A673 (cell line): ENCODE data around the gene CADPS2. TPM values are rescaled to one million over a fixed set of nuclear protein-coding genes. Genes with fewer than 3 reads are reported as not detected.

Experiments used
- BruUV-seq: library from RNA; stranded (reverse); fragments of 400-500 nt; replicated peaks from 2 replicates; lab custom pipeline; 2021; lab: Mats Ljungman, UMichigan
- CTCF ChIA-PET: fragments of 300-600 bp; sonication (Branson Sonifier 250); formaldehyde crosslinking; loops from one replicate; lab custom pipeline; 2022; ENCODE audit warnings: antibody characterized with exemption; lab: Charles Lee
- POLR2A ChIA-PET: fragments of 300-600 bp; sonication (Branson Sonifier 250); formaldehyde crosslinking; loops from one replicate; lab custom pipeline; 2022; ENCODE audit warnings: antibody characterized with exemption; ENCODE audit not compliant: low non-redundant PET; lab: Charles Lee
- DNase-seq: peaks from one replicate; pipeline ENCODE4 v3.0.0-alpha.2; 2015; ENCODE audit warnings: low spot score
- H3K27ac ChIP-seq: fragments of 200-600 bp; sonication (generic); 2 replicates; pipeline ENCODE4 v1.5.1; 2016; ENCODE audit warnings: mixed run types, low read depth, mild to moderate bottlenecking, mixed read lengths, antibody characterized with exemption, low read length; ENCODE audit not compliant: poor library complexity, severe bottlenecking
- H3K27me3 ChIP-seq: fragments of 200-600 bp; sonication (generic); replicated peaks from 2 replicates; pipeline ENCODE4 v1.6.1; 2017; ENCODE audit warnings: mixed run types, low read depth, mild to moderate bottlenecking, mixed read lengths, antibody characterized with exemption, low read length; ENCODE audit not compliant: insufficient read depth, poor library complexity
- H3K36me3 ChIP-seq: fragments of 200-600 bp; sonication (generic); 2 replicates; pipeline ENCODE4 v1.6.1; 2016; ENCODE audit warnings: mixed run types, mild to moderate bottlenecking, mixed read lengths, antibody characterized with exemption, low read length; ENCODE audit not compliant: insufficient read depth, poor library complexity, severe bottlenecking
- H3K4me1 ChIP-seq: fragments of 200-600 bp; sonication (generic); 2 replicates; pipeline ENCODE4 v1.6.1; 2017; ENCODE audit warnings: mixed run types, mild to moderate bottlenecking, mixed read lengths, antibody characterized with exemption, low read length; ENCODE audit not compliant: insufficient read depth, poor library complexity, severe bottlenecking
- H3K4me3 ChIP-seq: fragments of 200-600 bp; sonication (generic); 2 replicates; pipeline ENCODE4 v1.5.1; 2016; ENCODE audit warnings: low read depth, mixed run types, mild to moderate bottlenecking, mixed read lengths, low read length; ENCODE audit not compliant: poor library complexity, severe bottlenecking
- H3K9me3 ChIP-seq: fragments of 200-600 bp; sonication (generic); 2 replicates; pipeline ENCODE4 v1.6.1; 2016; ENCODE audit warnings: mixed run types, low read depth, mild to moderate bottlenecking, mixed read lengths, antibody characterized with exemption, low read length; ENCODE audit not compliant: poor library complexity, severe bottlenecking
- EZH2 ChIP-seq: fragments of 200-600 bp; sonication (generic); IDR thresholded peaks from 2 replicates; pipeline ENCODE4 v1.6.1; 2017; ENCODE audit warnings: borderline replicate concordance, low read depth, mild to moderate bottlenecking, mixed read lengths, antibody characterized with exemption, low read length; ENCODE audit not compliant: poor library complexity, severe bottlenecking
- intact Hi-C: fragments of 100-400 bp; cut with micrococcal nuclease; formaldehyde crosslinking; loops from one replicate; pipeline ENCODE4 v1.10.0; 2022; ENCODE audit not compliant: unreplicated experiment
- total RNA-seq: library from RNA; stranded (reverse); gene quantifications from 2 replicates; pipeline ENCODE4 v1.2.3, GENCODE V29; 2021
- TF ChIP-seq, protein P1 (sequence below): fragments of 300-800, 200-600 bp; sonication (generic); conservative IDR thresholded peaks from 2 replicates; pipeline ENCODE4 v1.5.1; 2017; ENCODE audit warnings: low read depth, mild to moderate bottlenecking, antibody characterized with exemption, low read length, moderate library complexity, mixed read lengths

The CADPS2 gene
- total RNA-seq, 1 experiment from 2014 or later, result 81.3 TPM

DNA sequence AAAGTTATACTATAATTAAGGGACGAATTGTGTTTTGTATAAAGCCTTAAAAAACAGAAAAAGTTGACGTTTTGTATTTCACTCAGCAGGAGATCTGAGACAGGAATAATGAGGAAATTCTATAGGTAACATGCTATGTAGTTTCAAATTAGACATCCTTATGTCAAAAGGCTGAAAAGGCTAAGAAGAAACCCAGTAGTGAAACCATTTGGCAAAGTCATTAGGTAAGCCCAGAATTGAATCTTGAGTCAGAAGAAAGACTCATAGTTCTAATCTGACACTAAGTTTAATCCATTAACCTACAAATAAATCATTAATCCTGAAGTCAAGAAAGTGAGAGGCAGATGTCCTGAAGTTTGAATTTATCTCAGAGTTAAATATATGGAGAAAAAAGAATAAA, 266.6 kb downstream of the CADPS2 start:
- TF ChIP-seq, protein P1, sequence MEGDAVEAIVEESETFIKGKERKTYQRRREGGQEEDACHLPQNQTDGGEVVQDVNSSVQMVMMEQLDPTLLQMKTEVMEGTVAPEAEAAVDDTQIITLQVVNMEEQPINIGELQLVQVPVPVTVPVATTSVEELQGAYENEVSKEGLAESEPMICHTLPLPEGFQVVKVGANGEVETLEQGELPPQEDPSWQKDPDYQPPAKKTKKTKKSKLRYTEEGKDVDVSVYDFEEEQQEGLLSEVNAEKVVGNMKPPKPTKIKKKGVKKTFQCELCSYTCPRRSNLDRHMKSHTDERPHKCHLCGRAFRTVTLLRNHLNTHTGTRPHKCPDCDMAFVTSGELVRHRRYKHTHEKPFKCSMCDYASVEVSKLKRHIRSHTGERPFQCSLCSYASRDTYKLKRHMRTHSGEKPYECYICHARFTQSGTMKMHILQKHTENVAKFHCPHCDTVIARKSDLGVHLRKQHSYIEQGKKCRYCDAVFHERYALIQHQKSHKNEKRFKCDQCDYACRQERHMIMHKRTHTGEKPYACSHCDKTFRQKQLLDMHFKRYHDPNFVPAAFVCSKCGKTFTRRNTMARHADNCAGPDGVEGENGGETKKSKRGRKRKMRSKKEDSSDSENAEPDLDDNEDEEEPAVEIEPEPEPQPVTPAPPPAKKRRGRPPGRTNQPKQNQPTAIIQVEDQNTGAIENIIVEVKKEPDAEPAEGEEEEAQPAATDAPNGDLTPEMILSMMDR, result no peak
- no peak for TF ChIP-seq EZH2
- no peaks in the 10 kb centered on the region for H3K27me3 ChIP-seq
- intact Hi-C loops, result no loop called here
- CTCF ChIA-PET, result no interaction called here
- H3K4me3 ChIP-seq, result no peak overlapping the region
- no peaks in the 10 kb centered on the region for H3K9me3 ChIP-seq
- POLR2A ChIA-PET, result no interaction called here
- no peak for DNase-seq
- H3K4me1 ChIP-seq, result no peaks in the 10 kb centered on the region
- BruUV-seq, result no TSS peak
- no peaks in the 10 kb centered on the region for H3K36me3 ChIP-seq
- no peak overlapping the region for H3K27ac ChIP-seq

DNA sequence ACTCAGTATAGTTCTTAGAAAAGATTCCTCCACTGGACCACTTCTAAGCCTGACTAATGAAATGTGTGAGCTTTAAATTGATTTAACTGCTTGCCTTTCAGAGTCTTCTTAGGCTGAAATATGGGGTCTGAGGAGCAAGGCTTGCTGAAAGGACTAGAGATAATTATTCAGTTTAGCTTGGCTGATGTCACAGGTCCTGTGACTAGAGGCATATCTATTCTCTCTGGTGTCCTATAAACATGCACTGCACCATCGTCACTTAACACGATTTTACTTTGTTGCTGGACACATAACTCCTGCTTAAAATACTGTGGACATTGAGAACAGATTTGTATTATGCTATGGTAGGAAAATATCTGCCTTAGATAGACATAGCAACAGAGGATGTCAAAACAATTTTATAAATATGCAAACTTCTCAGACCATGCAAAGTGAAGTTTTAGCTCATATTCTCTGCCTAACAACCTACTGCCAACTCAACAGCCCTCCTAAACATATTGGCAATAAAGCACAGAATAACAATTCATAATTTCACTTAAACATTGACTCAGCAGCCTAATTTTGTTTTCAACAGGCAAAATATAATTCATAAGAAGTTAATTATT, 267.6 kb downstream of the CADPS2 start:
- no peak for DNase-seq
- Histone ChIP-seq H3K4me3 (no peak overlapping the region), H3K4me1 (no peaks in the 10 kb centered on the region), H3K27me3 (no peaks in the 10 kb centered on the region), H3K36me3 (no peaks in the 10 kb centered on the region), H3K9me3 (no peaks in the 10 kb centered on the region), H3K27ac (no peak overlapping the region)
- TF ChIP-seq, protein P1, result no peak
- TF ChIP-seq EZH2, result no peak
- no TSS peak for BruUV-seq
- ChIA-PET CTCF (no interaction called here), POLR2A (no interaction called here)
- intact Hi-C loops, result no loop called here

DNA sequence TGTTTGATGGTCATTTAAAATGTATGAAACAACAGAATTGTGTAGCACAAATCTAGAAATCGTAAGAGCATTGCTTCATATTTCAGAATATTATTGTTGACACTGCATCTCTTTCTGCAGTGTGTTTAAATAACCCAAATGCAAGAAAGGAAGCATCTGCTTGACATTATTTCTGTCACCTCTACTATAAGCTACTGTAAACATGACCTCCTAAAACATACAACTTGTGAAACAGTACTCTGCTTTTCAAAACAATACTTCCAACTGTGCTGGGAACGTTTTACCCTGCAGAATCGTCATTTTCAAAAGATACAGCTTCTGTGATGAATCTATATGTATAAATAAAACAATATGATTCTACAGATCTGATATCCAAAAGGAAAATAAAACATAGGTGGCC, 269.3 kb downstream of the CADPS2 start:
- POLR2A ChIA-PET, result no interaction called here
- TF ChIP-seq EZH2, result no peak
- TF ChIP-seq, protein P1, result no peak
- CTCF ChIA-PET, result no interaction called here
- H3K4me3 ChIP-seq, result no peak overlapping the region
- no peaks in the 10 kb centered on the region for H3K27me3 ChIP-seq
- no peak for DNase-seq
- H3K36me3 ChIP-seq, result no peaks in the 10 kb centered on the region
- no peaks in the 10 kb centered on the region for H3K9me3 ChIP-seq
- intact Hi-C loops, result no loop called here
- H3K27ac ChIP-seq, result no peak overlapping the region
- no TSS peak for BruUV-seq
- H3K4me1 ChIP-seq, result no peaks in the 10 kb centered on the region
